ENCODE data around the gene ARX. TPM values are rescaled to one million over a fixed set of nuclear protein-coding genes. Genes with fewer than 3 reads are reported as not detected.

ARX gene
- not detected for total RNA-seq

DNA sequence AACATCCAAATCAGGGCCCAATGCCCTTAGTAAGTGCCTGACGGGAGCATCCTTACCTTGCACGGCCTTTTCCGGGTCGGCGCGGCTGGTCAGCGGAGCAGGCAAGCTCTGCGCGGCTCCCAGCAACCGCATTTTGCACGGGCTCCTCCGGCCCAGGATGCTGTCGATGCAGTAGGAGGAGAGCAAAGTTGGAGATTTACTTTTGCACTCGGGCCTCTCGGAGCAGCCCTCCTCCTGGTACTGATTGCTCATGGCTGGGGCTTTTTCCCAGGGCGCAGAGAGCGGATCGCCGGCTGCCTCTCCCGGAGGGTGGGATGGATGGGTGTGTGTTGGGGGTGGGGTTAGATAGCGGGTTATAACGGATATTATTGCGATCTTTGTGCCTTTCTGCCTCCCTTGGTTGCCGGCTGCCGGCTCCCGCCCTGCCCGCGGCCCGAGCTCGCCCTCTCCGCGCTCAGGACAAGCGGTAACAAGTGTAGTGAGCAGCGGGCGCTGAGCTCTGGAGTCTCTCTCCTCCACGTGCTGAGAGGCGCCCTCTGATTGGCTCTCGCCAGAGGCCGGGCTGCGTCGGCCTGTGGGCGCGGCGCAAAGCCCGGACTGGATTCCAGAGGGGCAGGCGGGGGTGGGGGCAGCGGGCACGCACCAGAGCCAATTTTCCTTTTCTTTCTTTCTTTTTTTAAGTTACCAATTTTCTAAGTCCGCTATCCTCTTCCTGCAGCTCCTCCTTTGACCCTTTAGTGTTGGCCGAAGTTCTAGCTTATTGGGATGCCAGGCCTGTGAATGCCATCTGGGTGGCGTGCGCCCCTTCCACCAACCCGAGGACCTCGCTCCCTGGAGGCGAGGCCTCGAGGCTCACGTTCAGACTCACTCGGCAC lies at the start of gene ARX:
Gene ARX, minus strand, starts transcription at position 480 of the 875 bp plus-strand sequence. Its CDS starts 228 bp downstream, at position 252.
- H3K27ac Mint-ChIP-seq: no peak within 1 kb of the TSS
- peak; percentile 36 for DNase-seq
- peaks cover 75% of the 10 kb centered on the region for H3K27me3 Mint-ChIP-seq
- POLR2A ChIA-PET: no interaction called here
- no peak within 1 kb of the TSS for H3K4me3 Mint-ChIP-seq
- peaks cover 8% of the 10 kb centered on the region for H3K4me1 Mint-ChIP-seq
- no peaks in the 10 kb centered on the region for H3K36me3 Mint-ChIP-seq
- peak; percentile 62 for ATAC-seq (ENCODE audit: low read depth)
- no peaks in the 10 kb centered on the region for H3K9me3 Mint-ChIP-seq

DNA sequence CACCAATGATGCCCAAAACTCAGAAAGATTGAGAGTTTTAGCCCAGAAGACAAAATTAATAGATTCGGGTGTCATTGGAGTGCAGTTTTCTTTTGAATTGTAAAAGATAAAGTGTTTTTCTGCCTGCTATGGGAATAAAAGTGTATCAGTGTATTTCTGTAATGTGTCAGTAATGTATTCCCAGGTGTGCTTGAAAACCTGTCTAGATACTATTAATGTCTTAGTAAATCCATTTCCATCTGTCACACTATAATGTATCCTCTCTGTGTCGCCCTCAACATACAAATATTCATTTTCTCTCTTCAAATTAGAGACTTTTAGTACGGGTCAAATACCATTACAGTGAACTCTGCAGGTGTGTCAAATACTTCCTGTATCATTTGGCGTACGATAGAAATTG lies 43.5 kb upstream of the ARX start:
- H3K27me3 Mint-ChIP-seq: peaks cover 5% of the 10 kb centered on the region
- H3K9me3 Mint-ChIP-seq: peaks cover 2% of the 10 kb centered on the region
- POLR2A ChIA-PET: no interaction called here
- DNase-seq (no peak), ATAC-seq (ENCODE audit: low read depth) (no peak)
- H3K36me3 Mint-ChIP-seq: no peaks in the 10 kb centered on the region
- H3K4me1 Mint-ChIP-seq: no peaks in the 10 kb centered on the region
- H3K27ac Mint-ChIP-seq: no peak overlapping the region
- no peak overlapping the region for H3K4me3 Mint-ChIP-seq

DNA sequence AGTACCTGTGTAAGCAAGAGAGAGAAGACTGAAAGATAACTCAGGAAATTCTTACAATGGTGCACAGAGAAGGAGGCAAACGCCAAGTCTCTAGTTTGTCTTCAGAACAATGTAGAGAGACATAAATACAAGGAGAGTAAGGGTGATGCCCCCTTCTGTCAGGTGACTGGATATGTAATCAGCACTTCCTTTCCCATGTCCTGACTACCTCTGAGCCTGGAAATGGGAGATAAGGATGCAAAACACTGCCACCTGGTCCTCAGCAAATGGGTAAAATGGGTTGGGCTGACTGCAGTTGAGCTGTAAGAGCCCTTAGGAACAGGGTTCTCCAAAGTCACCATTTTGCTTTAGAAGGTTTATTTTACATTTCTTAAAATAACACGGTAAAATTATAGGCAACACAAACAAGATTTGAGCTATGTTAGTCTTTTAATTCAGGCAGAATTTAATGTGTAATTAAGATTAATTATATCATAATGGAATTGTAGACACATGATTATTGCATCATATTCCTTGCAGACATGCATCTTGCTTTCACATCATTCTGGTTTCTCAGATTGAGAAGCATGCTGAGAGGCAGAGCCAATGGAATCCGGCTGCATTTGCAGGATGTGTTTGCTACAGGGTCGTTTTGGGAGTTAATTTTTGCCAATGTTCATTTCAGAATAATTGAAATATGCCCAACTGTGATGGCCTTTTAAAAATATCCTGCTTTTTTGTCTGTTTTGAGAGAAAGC lies 37.2 kb upstream of the ARX start:
- H3K4me3 Mint-ChIP-seq: no peak overlapping the region
- peaks cover 3% of the 10 kb centered on the region for H3K4me1 Mint-ChIP-seq
- no peak overlapping the region for H3K27ac Mint-ChIP-seq
- H3K27me3 Mint-ChIP-seq: peaks cover 3% of the 10 kb centered on the region
- H3K36me3 Mint-ChIP-seq: no peaks in the 10 kb centered on the region
- peaks cover 2% of the 10 kb centered on the region for H3K9me3 Mint-ChIP-seq
- ATAC-seq (ENCODE audit: low read depth) (no peak), DNase-seq (no peak)
- POLR2A ChIA-PET: no interaction called here

DNA sequence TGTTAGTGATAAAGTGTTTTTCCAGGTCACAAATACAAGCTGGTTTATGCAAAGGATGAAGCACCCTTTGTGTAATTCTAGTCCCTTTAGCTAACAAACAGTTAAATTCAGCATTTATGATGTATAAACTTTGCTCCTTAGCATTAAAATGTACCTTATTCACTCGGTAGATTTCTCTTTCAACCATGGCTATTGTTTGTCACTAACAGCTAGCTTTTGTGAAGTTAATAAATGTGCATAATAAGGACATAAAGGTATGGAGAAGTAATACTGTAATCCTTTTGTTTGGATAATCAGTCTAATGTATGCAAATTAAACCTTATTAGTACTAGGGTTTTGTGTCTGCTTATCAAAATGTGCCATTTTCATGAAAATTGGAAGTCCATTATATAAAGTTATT lies 34.2 kb upstream of the ARX start:
- Mint-ChIP-seq H3K9me3 (no peaks in the 10 kb centered on the region), H3K4me3 (no peak overlapping the region), H3K36me3 (no peaks in the 10 kb centered on the region), H3K27ac (no peak overlapping the region), H3K27me3 (peaks cover 3% of the 10 kb centered on the region), H3K4me1 (peaks cover 3% of the 10 kb centered on the region)
- POLR2A ChIA-PET: no interaction called here
- DNase-seq (no peak), ATAC-seq (ENCODE audit: low read depth) (no peak)

DNA sequence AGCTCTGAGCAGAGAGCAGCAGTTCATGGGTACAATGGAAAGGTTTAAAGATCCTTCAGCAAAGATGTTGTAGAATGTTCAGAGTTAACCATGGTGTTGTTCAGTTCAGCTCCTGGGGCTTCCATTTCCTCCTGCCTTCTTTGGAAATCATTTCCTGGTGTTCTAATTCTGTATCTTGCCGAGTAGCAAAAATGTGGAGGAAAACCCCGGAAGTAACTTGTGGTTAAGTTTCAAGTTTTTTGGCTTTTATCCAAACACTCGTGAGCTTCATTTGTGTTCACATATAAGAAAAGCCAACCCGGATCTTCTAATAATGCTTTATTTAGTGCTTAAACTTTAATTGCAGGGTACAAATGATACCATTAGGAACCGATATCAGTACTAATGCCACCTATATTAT lies 33.6 kb upstream of the ARX start:
- no peak for ATAC-seq (ENCODE audit: low read depth)
- POLR2A ChIA-PET: no interaction called here
- Mint-ChIP-seq H3K27me3 (peaks cover 3% of the 10 kb centered on the region), H3K4me1 (peaks cover 3% of the 10 kb centered on the region), H3K9me3 (peaks cover under 1% of the 10 kb centered on the region), H3K4me3 (no peak overlapping the region), H3K36me3 (no peaks in the 10 kb centered on the region), H3K27ac (no peak overlapping the region)
- no peak for DNase-seq

DNA sequence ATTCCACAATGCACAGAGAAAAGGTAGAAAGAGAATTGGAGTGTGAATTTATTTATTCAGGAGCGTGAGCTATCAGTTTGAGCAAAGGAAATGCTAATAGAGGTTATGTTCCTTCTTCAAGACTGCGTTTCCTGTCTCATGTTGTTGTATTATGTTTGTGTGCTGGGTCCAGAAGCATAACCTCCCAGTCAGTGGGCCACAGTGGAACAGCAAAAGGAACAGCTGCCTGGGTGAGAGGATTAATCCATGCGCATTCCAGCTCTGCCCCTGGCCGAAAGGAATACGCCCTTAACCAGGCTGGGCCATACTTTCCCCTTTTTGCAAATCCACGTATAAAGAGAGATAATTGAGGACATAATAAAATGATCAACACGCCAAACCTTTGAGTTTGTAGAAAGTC lies 32.4 kb upstream of the ARX start:
- POLR2A ChIA-PET: no interaction called here
- no peak overlapping the region for H3K27ac Mint-ChIP-seq
- ATAC-seq (ENCODE audit: low read depth) (no peak), DNase-seq (no peak)
- H3K27me3 Mint-ChIP-seq: peaks cover 3% of the 10 kb centered on the region
- H3K9me3 Mint-ChIP-seq: peaks cover 2% of the 10 kb centered on the region
- H3K4me3 Mint-ChIP-seq: no peak overlapping the region
- no peaks in the 10 kb centered on the region for H3K36me3 Mint-ChIP-seq
- peaks cover 3% of the 10 kb centered on the region for H3K4me1 Mint-ChIP-seq

DNA sequence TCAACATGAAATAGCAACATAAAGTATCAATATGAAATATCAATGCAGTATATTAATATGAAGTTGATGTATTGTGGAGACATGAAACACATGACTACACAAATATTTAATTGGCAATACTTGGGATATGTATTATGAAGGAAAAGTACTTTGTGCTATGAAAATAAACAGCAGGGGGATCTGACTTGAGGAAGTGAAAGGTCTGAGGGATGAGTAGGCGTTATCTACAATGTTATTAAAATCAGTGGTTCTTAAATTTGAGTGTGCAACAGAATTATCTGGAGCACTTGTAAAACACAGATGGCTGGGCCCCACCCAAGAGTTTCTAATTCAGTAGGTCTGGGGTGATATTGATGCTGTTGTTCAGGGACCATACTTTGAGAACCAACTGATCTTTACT lies 27.4 kb upstream of the ARX start:
- no peak for ATAC-seq (ENCODE audit: low read depth)
- POLR2A ChIA-PET: no interaction called here
- H3K4me1 Mint-ChIP-seq: no peaks in the 10 kb centered on the region
- H3K9me3 Mint-ChIP-seq: peaks cover 2% of the 10 kb centered on the region
- DNase-seq: no peak
- no peak overlapping the region for H3K4me3 Mint-ChIP-seq
- no peak overlapping the region for H3K27ac Mint-ChIP-seq
- H3K36me3 Mint-ChIP-seq: no peaks in the 10 kb centered on the region
- H3K27me3 Mint-ChIP-seq: no peaks in the 10 kb centered on the region

DNA sequence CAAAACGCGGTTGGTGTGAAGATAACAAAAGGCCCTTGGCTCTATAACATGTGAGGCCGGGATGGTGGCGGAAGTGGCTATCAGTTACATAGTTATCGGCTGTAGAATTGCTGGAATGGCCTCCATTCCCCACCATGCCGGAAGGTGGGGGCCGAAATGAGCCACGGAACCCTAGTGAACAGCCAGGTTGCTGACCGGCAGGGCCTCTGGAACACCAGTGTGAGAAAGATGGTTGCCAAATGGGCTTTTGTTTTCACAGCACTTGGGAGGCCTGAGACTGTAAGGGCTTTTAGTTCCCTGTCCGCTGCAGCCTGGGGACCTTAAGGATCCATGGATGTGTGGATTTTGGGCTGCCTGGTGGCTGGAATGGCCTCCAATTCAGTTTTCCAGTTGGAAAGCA lies 23.3 kb upstream of the ARX start:
- H3K36me3 Mint-ChIP-seq: no peaks in the 10 kb centered on the region
- no peak overlapping the region for H3K27ac Mint-ChIP-seq
- ATAC-seq (ENCODE audit: low read depth): no peak
- no peaks in the 10 kb centered on the region for H3K27me3 Mint-ChIP-seq
- no peak for DNase-seq
- POLR2A ChIA-PET: no interaction called here
- no peaks in the 10 kb centered on the region for H3K4me1 Mint-ChIP-seq
- no peaks in the 10 kb centered on the region for H3K9me3 Mint-ChIP-seq
- no peak overlapping the region for H3K4me3 Mint-ChIP-seq

DNA sequence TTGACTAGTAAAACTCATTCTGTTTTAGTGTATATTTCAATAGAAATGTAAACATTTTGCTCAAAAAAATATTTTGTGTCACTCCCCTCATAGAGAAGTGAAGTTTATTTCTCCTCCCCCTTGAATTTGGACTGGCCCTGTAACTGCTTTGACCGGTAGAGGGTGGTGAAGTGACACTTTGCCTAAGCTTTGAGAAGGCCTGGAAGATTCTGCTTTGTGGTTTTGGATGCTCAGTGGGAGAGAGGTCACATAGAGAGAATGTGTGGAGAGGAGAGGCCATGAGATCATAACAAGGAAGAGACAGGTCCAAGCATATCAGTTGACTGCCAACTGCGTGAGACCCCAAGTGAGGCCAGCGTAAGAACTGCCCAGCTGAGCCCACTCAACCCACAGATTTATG lies 19.1 kb upstream of the ARX start:
- no peaks in the 10 kb centered on the region for H3K36me3 Mint-ChIP-seq
- ATAC-seq (ENCODE audit: low read depth): no peak

DNA sequence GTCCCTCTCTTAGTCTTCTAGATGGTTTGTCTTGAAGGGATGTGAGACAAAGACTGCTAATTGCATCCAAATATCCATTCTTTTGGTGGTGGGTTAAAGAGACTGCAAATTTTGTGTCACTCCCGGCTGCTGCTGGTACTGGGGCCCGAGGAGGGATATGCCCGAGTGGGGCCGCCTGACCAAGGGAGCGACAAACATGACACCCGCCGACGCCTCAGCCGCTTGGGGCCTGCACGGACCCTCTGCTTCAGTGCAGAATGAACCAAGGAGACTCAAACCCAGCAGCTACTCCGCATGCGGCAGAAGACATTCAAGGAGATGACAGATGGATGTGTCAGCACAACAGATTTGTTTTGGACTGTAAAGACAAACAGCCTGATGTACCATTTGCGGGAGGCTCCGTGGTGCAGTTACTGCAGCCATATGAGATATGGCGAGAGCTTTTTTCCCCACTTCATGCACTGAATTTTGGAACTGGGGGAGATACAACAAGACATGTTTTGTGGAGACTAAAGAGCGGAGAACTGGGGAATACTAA lies 13.6 kb upstream of the ARX start:
- POLR2A ChIA-PET: no interaction called here
- no peak overlapping the region for H3K27ac Mint-ChIP-seq
- no peaks in the 10 kb centered on the region for H3K9me3 Mint-ChIP-seq
- no peaks in the 10 kb centered on the region for H3K4me1 Mint-ChIP-seq
- H3K36me3 Mint-ChIP-seq: no peaks in the 10 kb centered on the region
- H3K27me3 Mint-ChIP-seq: peaks cover 22% of the 10 kb centered on the region
- H3K4me3 Mint-ChIP-seq: no peak overlapping the region
- ATAC-seq (ENCODE audit: low read depth) (no peak), DNase-seq (no peak)

More for the DNA sequence above, 19.1 kb upstream of the ARX start:
- H3K4me1 Mint-ChIP-seq: no peaks in the 10 kb centered on the region
- H3K4me3 Mint-ChIP-seq: no peak overlapping the region
- H3K9me3 Mint-ChIP-seq: no peaks in the 10 kb centered on the region
- DNase-seq: no peak
- H3K27me3 Mint-ChIP-seq: no peaks in the 10 kb centered on the region
- POLR2A ChIA-PET: no interaction called here
- H3K27ac Mint-ChIP-seq: no peak overlapping the region

DNA sequence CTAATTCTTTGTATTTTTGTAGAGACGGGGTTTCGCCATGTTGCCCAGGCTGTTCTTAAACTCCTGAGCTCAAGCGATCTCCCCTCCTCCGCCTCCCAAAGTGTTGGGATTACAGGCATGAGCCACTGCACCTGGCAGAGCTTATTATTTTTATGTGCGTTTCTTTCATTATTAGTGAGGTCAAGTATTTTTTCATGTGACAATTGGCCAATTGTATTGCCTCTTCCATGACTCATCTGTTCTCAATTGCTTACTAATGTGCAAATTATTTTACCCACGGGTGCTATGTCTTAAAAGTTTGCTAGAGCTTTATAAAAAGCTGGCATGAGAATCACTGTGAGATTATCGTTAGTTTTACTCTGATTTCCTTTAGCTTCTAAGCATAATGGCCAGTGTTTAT lies 13.0 kb upstream of the ARX start:
- Mint-ChIP-seq H3K27ac (no peak overlapping the region), H3K9me3 (no peaks in the 10 kb centered on the region), H3K27me3 (peaks cover 28% of the 10 kb centered on the region), H3K4me3 (no peak overlapping the region), H3K4me1 (peaks cover 1% of the 10 kb centered on the region), H3K36me3 (no peaks in the 10 kb centered on the region)
- POLR2A ChIA-PET: no interaction called here
- ATAC-seq (ENCODE audit: low read depth): no peak
- no peak for DNase-seq

DNA sequence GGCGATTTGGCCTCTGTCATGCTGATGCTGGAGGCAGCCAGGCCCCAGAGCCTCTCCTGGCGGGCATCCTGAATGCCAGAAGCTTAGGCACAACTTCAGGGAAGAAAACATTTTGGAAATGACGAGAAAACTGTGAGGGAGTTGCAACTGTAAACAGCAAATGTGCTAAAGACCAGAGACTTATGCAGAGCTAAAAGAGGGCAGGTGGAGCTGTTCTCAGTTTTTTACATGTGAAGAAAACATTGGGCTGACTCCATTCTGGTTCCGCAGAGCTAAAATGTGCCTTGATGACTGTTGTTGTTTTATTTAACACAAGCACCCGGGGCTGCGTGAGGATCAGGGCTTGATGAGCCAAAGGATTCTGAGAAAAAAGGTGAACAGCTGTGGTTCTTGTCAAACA lies 10.8 kb upstream of the ARX start:
- no peaks in the 10 kb centered on the region for H3K9me3 Mint-ChIP-seq
- ATAC-seq (ENCODE audit: low read depth) (no peak), DNase-seq (no peak)
- H3K27ac Mint-ChIP-seq: no peak overlapping the region
- no peak overlapping the region for H3K4me3 Mint-ChIP-seq
- no peaks in the 10 kb centered on the region for H3K36me3 Mint-ChIP-seq
- peaks cover 45% of the 10 kb centered on the region for H3K27me3 Mint-ChIP-seq
- POLR2A ChIA-PET: no interaction called here
- H3K4me1 Mint-ChIP-seq: peaks cover 10% of the 10 kb centered on the region

DNA sequence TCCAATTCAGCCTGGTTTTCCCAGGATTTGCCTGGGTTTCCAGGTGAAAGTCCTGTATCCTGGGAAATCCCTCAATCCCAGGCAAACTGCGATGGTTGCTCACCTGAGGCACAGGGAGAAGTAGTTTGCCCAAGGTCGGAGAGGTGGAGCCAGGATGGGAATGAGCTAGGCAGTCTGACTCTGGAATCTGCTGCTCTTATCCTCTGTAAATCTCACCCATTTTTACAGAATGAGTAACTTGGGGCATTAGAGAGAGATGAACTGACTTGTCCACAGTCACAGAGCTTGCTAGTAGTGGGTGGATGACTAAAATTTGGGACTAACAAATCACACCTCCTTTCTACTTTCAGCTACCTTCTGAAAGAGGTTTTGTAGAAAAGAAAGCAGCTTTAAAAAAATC lies 9.8 kb upstream of the ARX start:
- Mint-ChIP-seq H3K36me3 (no peaks in the 10 kb centered on the region), H3K4me3 (no peak overlapping the region), H3K4me1 (peaks cover 11% of the 10 kb centered on the region), H3K27ac (no peak overlapping the region), H3K9me3 (no peaks in the 10 kb centered on the region), H3K27me3 (peaks cover 53% of the 10 kb centered on the region)
- no peak for DNase-seq
- ATAC-seq (ENCODE audit: low read depth): no peak
- POLR2A ChIA-PET: no interaction called here

DNA sequence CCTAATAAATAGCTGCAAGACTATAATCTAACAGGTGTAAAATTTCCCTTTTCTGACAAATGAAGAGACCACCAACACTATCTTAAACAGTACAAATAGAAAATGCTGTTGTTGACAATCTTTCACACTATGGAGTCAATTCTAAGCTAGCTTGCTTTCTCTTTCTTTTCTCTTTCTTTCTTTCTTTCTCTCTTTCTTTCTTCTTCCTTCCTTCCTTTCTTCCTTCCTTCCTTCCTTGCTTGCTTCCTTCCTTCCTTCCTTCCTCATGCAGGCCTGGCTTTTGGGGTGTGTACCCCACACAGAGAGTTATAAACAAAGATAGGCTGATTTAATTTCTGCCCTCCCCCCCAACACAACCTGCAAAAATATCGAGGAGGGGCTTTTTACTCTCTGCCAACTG lies 8.1 kb upstream of the ARX start:
- ATAC-seq (ENCODE audit: low read depth) (no peak), DNase-seq (no peak)
- Mint-ChIP-seq H3K27ac (no peak overlapping the region), H3K9me3 (no peaks in the 10 kb centered on the region), H3K27me3 (peaks cover 68% of the 10 kb centered on the region), H3K36me3 (no peaks in the 10 kb centered on the region), H3K4me3 (no peak overlapping the region), H3K4me1 (peaks cover 12% of the 10 kb centered on the region)
- POLR2A ChIA-PET: no interaction called here
